Esophagus squamous epithelium (tissue), 5 donors: ENCODE data around the gene CSTPP1. TPM values are rescaled to one million over a fixed set of nuclear protein-coding genes. Genes with fewer than 3 reads are reported as not detected.

Experiments used
- DNase-seq: peaks from one replicate; lab custom pipeline; 2025; lab: John Stamatoyannopoulos, UW
- H3K27ac ChIP-seq, 4 donors: fragments of 200-600 bp; sonication (generic); one replicate each; pipeline ENCODE4 v1.5.1; 2016 to 2019; ENCODE audit warnings: mild to moderate bottlenecking in 1 of 4
- H3K27me3 ChIP-seq, 4 donors: fragments of 200-600 bp; sonication (generic); 1 replicate in 3 of 4; 2 replicates in 1 of 4; pipeline versions ENCODE4 v1.5.1 to v1.6.0; 2017 to 2021; ENCODE audit warnings: antibody characterized with exemption in 1 of 4
- H3K36me3 ChIP-seq, 3 donors: fragments of 200-600 bp; sonication (generic); one replicate each; pipeline ENCODE4 v1.5.1; 2016 to 2019
- H3K4me1 ChIP-seq, 3 donors: fragments of 200-600 bp; sonication (generic); one replicate each; pipeline ENCODE4 v1.5.1; 2017 to 2019
- H3K4me3 ChIP-seq, 4 donors: fragments of 200-600 bp; sonication (generic); 1 replicate in 3 of 4; 2 replicates in 1 of 4; pipeline ENCODE4 v1.5.1; 2016 to 2019; ENCODE audit warnings: mild to moderate bottlenecking in 2 of 4, moderate library complexity in 1 of 4
- H3K9me3 ChIP-seq, 3 donors: fragments of 200-600 bp; sonication (generic); one replicate each; pipeline ENCODE4 v1.5.1; 2016 to 2019
- CTCF ChIP-seq, 6 experiments: fragments of 450-650 bp in 4 of 6; fragments of 200-600 bp in 2 of 6; sonication (generic) in 2 of 6; IDR thresholded peaks; one replicate each; pipeline ENCODE4 v1.5.1; 2016 to 2019; ENCODE audit warnings: antibody characterized with exemption in 6 of 6, mild to moderate bottlenecking in 4 of 6, moderate library complexity in 4 of 6
- POLR2A ChIP-seq, 4 donors: fragments of 450-650 bp; IDR thresholded peaks; one replicate each; pipeline ENCODE4 v1.6.1; 2017; ENCODE audit warnings: antibody characterized with exemption in 4 of 4, mild to moderate bottlenecking in 4 of 4, moderate library complexity in 3 of 4
- WGBS, 2 donors: methylation state at CpG; one replicate each; pipeline ENCODE4 v1.1.5; 2018; 5-methylcytosine and 5-hydroxymethylcytosine counted together
- intact Hi-C: fragments of 100-400 bp; cut with DNase I; formaldehyde crosslinking; loops from one replicate; pipeline ENCODE4 v1.15.0; 2022
- total RNA-seq, 4 donors: library from RNA; depleted of rRNA; stranded (reverse); fragments of >200 nt; gene quantifications; one replicate each; pipeline ENCODE4 v1.1.0, GENCODE V29; 2016
- donor health status: DM: yes; HTN: yes; CAD: no.

The CSTPP1 gene
- total RNA-seq, 4 donors from 2014 or later, result 9.4 to 19.6 (median 16.4) TPM

GRCh38 chr11:46942172-46942571 lies 5.6 kb downstream of the CSTPP1 start:
- TF ChIP-seq CTCF (IDR thresholded peaks at IDR 0.05), result no peak
- no peak for TF ChIP-seq POLR2A (IDR thresholded peaks at IDR 0.05)
- H3K27ac ChIP-seq, result peak overlapping the region in 2 of 4 donors; percentile 16 to 46
- peaks cover under 1 to 42% (median 3%) of the 10 kb centered on the region in 3 donors for H3K4me1 ChIP-seq
- no peak for DNase-seq
- H3K4me3 ChIP-seq, result no peak overlapping the region
- peaks cover 0 to 5% (median 0%) of the 10 kb centered on the region in 3 donors for H3K36me3 ChIP-seq
- no peaks in the 10 kb centered on the region for H3K27me3 ChIP-seq
- WGBS, 2 donors, result 49 to 71% methylated on average over 6 of the region's 6 CpGs
- intact Hi-C loops, result no loop called here
- no peaks in the 10 kb centered on the region for H3K9me3 ChIP-seq

- no peak for DNase-seq
- Histone ChIP-seq H3K27ac (no peak overlapping the region), H3K27me3 (no peaks in the 10 kb centered on the region), H3K4me1 (peaks cover 0 to 51% (median 4%) of the 10 kb centered on the region in 3 donors), H3K4me3 (no peak overlapping the region), H3K9me3 (no peaks in the 10 kb centered on the region), H3K36me3 (peaks cover 0 to 4% (median 0%) of the 10 kb centered on the region in 3 donors)
- intact Hi-C loops, result no loop called here
- TF ChIP-seq CTCF (IDR thresholded peaks at IDR 0.05) (no peak), POLR2A (IDR thresholded peaks at IDR 0.05) (no peak)
- 51 to 55% methylated on average over 4 of the region's 4 CpGs for WGBS, 2 donors
These were observed 8.0 kb downstream of the CSTPP1 start for GRCh38 chr11:46944356-46945075.

DNA sequence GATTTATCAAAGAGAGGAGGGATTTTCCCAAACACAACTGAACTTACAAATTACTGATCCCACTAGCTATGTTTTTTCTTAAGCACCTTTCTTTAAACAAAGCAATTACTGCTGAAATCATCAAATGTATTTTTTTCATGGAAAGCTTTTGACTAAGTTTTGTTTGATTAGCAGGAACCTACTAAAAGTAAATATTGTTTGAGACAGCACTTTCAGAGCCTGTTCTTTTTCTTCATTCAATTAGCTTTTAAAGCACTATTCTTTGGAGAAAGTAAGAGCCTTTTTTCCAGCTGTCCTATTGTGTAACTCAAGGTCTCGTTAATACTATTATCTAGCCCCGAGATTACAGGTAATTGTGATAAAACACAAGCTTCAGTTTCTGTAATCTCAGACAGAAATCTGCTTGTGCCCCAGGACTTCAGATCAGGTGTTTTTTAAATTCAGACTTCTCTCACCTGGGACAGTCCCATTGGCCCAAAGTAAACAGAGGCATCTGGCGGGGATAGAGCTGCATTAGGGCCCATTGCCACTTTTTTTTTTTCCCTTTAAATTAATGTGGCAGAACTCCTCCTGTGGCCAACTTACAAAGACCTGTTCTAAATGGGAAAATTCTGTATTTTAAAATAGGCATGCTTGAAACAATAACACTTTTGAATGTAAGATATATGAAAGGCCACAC lies 11.0 kb downstream of the CSTPP1 start:
- Histone ChIP-seq H3K4me1 (peaks cover 0 to 37% (median 4%) of the 10 kb centered on the region in 3 donors), H3K27ac (peak overlapping the region in 2 of 4 donors; percentile 7 to 25), H3K36me3 (no peaks in the 10 kb centered on the region), H3K27me3 (no peaks in the 10 kb centered on the region), H3K9me3 (no peaks in the 10 kb centered on the region), H3K4me3 (no peak overlapping the region)
- WGBS, 2 donors, result 35 to 40% methylated on average over 3 of the region's 3 CpGs
- TF ChIP-seq POLR2A (IDR thresholded peaks at IDR 0.05), result no peak
- no peak for TF ChIP-seq CTCF (IDR thresholded peaks at IDR 0.05)
- no peak for DNase-seq
- intact Hi-C loops, result no loop called here

GRCh38 chr11:46948378-46949131 lies 12.0 kb downstream of the CSTPP1 start:
- 67 to 74% methylated on average over 4 of the region's 4 CpGs for WGBS, 2 donors
- H3K9me3 ChIP-seq, result no peaks in the 10 kb centered on the region
- intact Hi-C loops, result no loop called here
- no peaks in the 10 kb centered on the region for H3K36me3 ChIP-seq
- DNase-seq, result no peak
- H3K4me3 ChIP-seq, result no peak overlapping the region
- H3K27me3 ChIP-seq, result no peaks in the 10 kb centered on the region
- no peak for TF ChIP-seq CTCF (IDR thresholded peaks at IDR 0.05)
- no peak for TF ChIP-seq POLR2A (IDR thresholded peaks at IDR 0.05)
- peak overlapping the region in 2 of 4 donors; percentile 7 to 25 for H3K27ac ChIP-seq
- H3K4me1 ChIP-seq, result peaks cover 0 to 32% (median 4%) of the 10 kb centered on the region in 3 donors
